CD8-positive, alpha-beta memory T cell (primary cell): ENCODE data around the gene PRDM2. TPM values are rescaled to one million over a fixed set of nuclear protein-coding genes. Genes with fewer than 3 reads are reported as not detected.

Experiments
- CTCF ChIA-PET: fragments of 350-600 bp; sonication (Branson Sonifier 250); formaldehyde crosslinking; loops from one replicate; lab custom pipeline; 2021; ENCODE audit warnings: antibody characterized with exemption; lab: Charles Lee
- POLR2A ChIA-PET: fragments of 350-600 bp; sonication (Branson Sonifier 250); formaldehyde crosslinking; loops from one replicate; lab custom pipeline; 2021; ENCODE audit warnings: antibody characterized with exemption; lab: Charles Lee
- DNase-seq, 5 donors: peaks; one replicate each; pipeline versions ENCODE4 v3.0.0 to v3.0.0-alpha.2; 2020 to 2022; ENCODE audit warnings: mixed read lengths in 1 of 5
- H3K27ac ChIP-seq: one replicate; pipeline ENCODE4 v1.7.0; 2013; ENCODE audit warnings: low read depth, mild to moderate bottlenecking, low read length, moderate library complexity
- H3K27me3 ChIP-seq: 2 replicates; pipeline ENCODE4 v1.7.0; 2013; ENCODE audit warnings: low read length, mild to moderate bottlenecking; ENCODE audit not compliant: insufficient read depth, poor library complexity, severe bottlenecking
- H3K36me3 ChIP-seq: 2 replicates; pipeline ENCODE4 v1.7.0; 2013; ENCODE audit warnings: mild to moderate bottlenecking, low read length, moderate library complexity; ENCODE audit not compliant: insufficient read depth
- H3K4me1 ChIP-seq: 2 replicates; pipeline ENCODE4 v1.7.0; 2013; ENCODE audit warnings: mild to moderate bottlenecking, low read length, moderate library complexity; ENCODE audit not compliant: insufficient read depth
- H3K4me3 ChIP-seq: 2 replicates; pipeline ENCODE4 v1.7.0; 2013; ENCODE audit warnings: mild to moderate bottlenecking, low read length
- H3K9me3 ChIP-seq: 2 replicates; pipeline ENCODE4 v1.7.0; 2013; ENCODE audit warnings: mild to moderate bottlenecking, low read length
- H3K27ac Mint-ChIP-seq, 8 donors: one replicate each; pipeline ENCODE4 v1.8.0; 2020 to 2021; ENCODE audit warnings: mixed read lengths in 8 of 8, mild to moderate bottlenecking in 6 of 8, inconsistent platforms in 3 of 8, moderate library complexity in 3 of 8
- H3K27me3 Mint-ChIP-seq, 2 donors: one replicate each; pipeline ENCODE4 v1.8.0; 2020 to 2021; ENCODE audit warnings: mixed read lengths in 2 of 2, mild to moderate bottlenecking in 1 of 2, moderate library complexity in 1 of 2
- H3K36me3 Mint-ChIP-seq, 3 donors: one replicate each; pipeline ENCODE4 v1.8.0; 2020 to 2021; ENCODE audit warnings: mixed read lengths in 3 of 3, inconsistent platforms in 1 of 3, mild to moderate bottlenecking in 1 of 3
- H3K4me1 Mint-ChIP-seq, 3 donors: one replicate each; pipeline ENCODE4 v1.8.0; 2020 to 2021; ENCODE audit warnings: mixed read lengths in 3 of 3, inconsistent platforms in 1 of 3, mild to moderate bottlenecking in 1 of 3
- H3K4me3 Mint-ChIP-seq, 7 donors: one replicate each; pipeline ENCODE4 v1.8.0; 2020 to 2021; ENCODE audit warnings: mixed read lengths in 7 of 7, mild to moderate bottlenecking in 6 of 7, moderate library complexity in 4 of 7, inconsistent platforms in 2 of 7
- H3K9me3 Mint-ChIP-seq, 5 donors: one replicate each; pipeline ENCODE4 v1.8.0; 2020 to 2022; ENCODE audit warnings: mixed read lengths in 5 of 5, mild to moderate bottlenecking in 3 of 5, moderate library complexity in 2 of 5, inconsistent platforms in 1 of 5
- polyA plus RNA-seq: library from polyadenylated mRNA; unstranded; fragments of 300-500 nt; fragmentation: Illumina TruSeq; gene quantifications from one replicate; pipeline ENCODE4 v1.2.3, GENCODE V29; 2021
- total RNA-seq, 2 experiments: library from RNA; stranded (reverse); gene quantifications; one replicate each; pipeline ENCODE4 v1.2.3, GENCODE V29; 2021

Gene PRDM2
- total and polyA plus RNA-seq, 3 experiments from 2014 or later = 24.4 to 70.1 (median 67.9) TPM

- Mint-ChIP-seq H3K27ac (peak overlapping the region in 1 of 8 donors; percentile 52), H3K27me3 (no peaks in the 10 kb centered on the region), H3K36me3 (peaks cover 4 to 97% (median 38%) of the 10 kb centered on the region in 3 donors), H3K9me3 (no peaks in the 10 kb centered on the region), H3K4me3 (no peak overlapping the region), H3K4me1 (peaks cover 46 to 74% (median 73%) of the 10 kb centered on the region in 3 donors)
- peaks cover 52% of the 10 kb centered on the region for H3K36me3 ChIP-seq
- no peaks in the 10 kb centered on the region for H3K27me3 ChIP-seq
- no peak overlapping the region for H3K27ac ChIP-seq
- CTCF ChIA-PET = interaction anchor here (1.3 kb wide), 1 partner anchor 15 kb away, joined by 3 read pairs; no protein-coding TSS in a partner anchor
- H3K9me3 ChIP-seq = no peaks in the 10 kb centered on the region
- no peaks in the 10 kb centered on the region for H3K4me1 ChIP-seq
- no peak for DNase-seq
- POLR2A ChIA-PET = no interaction called here
- no peak overlapping the region for H3K4me3 ChIP-seq
Measured at GRCh38 chr1:13782634-13783360, 82.8 kb downstream of the PRDM2 start.

- H3K36me3 Mint-ChIP-seq = peaks cover 4 to 97% (median 36%) of the 10 kb centered on the region in 3 donors
- H3K9me3 Mint-ChIP-seq = no peaks in the 10 kb centered on the region
- ChIA-PET CTCF (interaction anchor here (1.3 kb wide), 1 partner anchor 14 kb away, joined by 3 read pairs; no protein-coding TSS in a partner anchor), POLR2A (no interaction called here)
- Histone ChIP-seq H3K27ac (no peak overlapping the region), H3K4me1 (no peaks in the 10 kb centered on the region), H3K4me3 (no peak overlapping the region), H3K27me3 (no peaks in the 10 kb centered on the region), H3K36me3 (peaks cover 47% of the 10 kb centered on the region), H3K9me3 (no peaks in the 10 kb centered on the region)
- DNase-seq = no peak
- no peak overlapping the region for H3K4me3 Mint-ChIP-seq
- H3K4me1 Mint-ChIP-seq = peaks cover 51 to 82% (median 81%) of the 10 kb centered on the region in 3 donors
- H3K27me3 Mint-ChIP-seq = no peaks in the 10 kb centered on the region
- H3K27ac Mint-ChIP-seq = peak overlapping the region in 4 of 8 donors; percentile 17 to 36 (median 21)
Measured at GRCh38 chr1:13783551-13783950, 83.6 kb downstream of the PRDM2 start.

- DNase-seq = no peak
- peaks cover 4 to 96% (median 32%) of the 10 kb centered on the region in 3 donors for H3K36me3 Mint-ChIP-seq
- no peak overlapping the region for H3K4me3 Mint-ChIP-seq
- Histone ChIP-seq H3K27me3 (no peaks in the 10 kb centered on the region), H3K36me3 (peaks cover 38% of the 10 kb centered on the region), H3K4me3 (no peak overlapping the region), H3K4me1 (no peaks in the 10 kb centered on the region), H3K9me3 (no peaks in the 10 kb centered on the region), H3K27ac (no peak overlapping the region)
- POLR2A ChIA-PET = no interaction called here
- no peaks in the 10 kb centered on the region for H3K27me3 Mint-ChIP-seq
- no peaks in the 10 kb centered on the region for H3K9me3 Mint-ChIP-seq
- peaks cover 57 to 90% (median 90%) of the 10 kb centered on the region in 3 donors for H3K4me1 Mint-ChIP-seq
- CTCF ChIA-PET = no interaction called here
- peak overlapping the region in 1 of 8 donors; percentile 48 for H3K27ac Mint-ChIP-seq
Measured at GRCh38 chr1:13784971-13785370, 85.0 kb downstream of the PRDM2 start.

GRCh38 chr1:13786541-13786940 lies 86.6 kb downstream of the PRDM2 start:
- H3K36me3 ChIP-seq = peaks cover 25% of the 10 kb centered on the region
- peak overlapping the region in 1 of 7 donors; percentile 14 for H3K4me3 Mint-ChIP-seq
- H3K36me3 Mint-ChIP-seq = peaks cover 0 to 94% (median 23%) of the 10 kb centered on the region in 3 donors
- no peaks in the 10 kb centered on the region for H3K27me3 ChIP-seq
- H3K27ac Mint-ChIP-seq = peak overlapping the region in 1 of 8 donors; percentile 48
- H3K9me3 ChIP-seq = no peaks in the 10 kb centered on the region
- H3K4me1 Mint-ChIP-seq = peaks cover 66 to 91% (median 89%) of the 10 kb centered on the region in 3 donors
- no peak for DNase-seq
- CTCF ChIA-PET = no interaction called here
- no peaks in the 10 kb centered on the region for H3K27me3 Mint-ChIP-seq
- no peaks in the 10 kb centered on the region for H3K4me1 ChIP-seq
- POLR2A ChIA-PET = no interaction called here
- no peaks in the 10 kb centered on the region for H3K9me3 Mint-ChIP-seq
- no peak overlapping the region for H3K4me3 ChIP-seq
- H3K27ac ChIP-seq = no peak overlapping the region

GRCh38 chr1:13788795-13789194 lies 88.8 kb downstream of the PRDM2 start:
- Mint-ChIP-seq H3K4me1 (peaks cover 59 to 87% (median 85%) of the 10 kb centered on the region in 3 donors), H3K36me3 (peaks cover 0 to 91% (median 22%) of the 10 kb centered on the region in 3 donors), H3K9me3 (no peaks in the 10 kb centered on the region), H3K27ac (peak overlapping the region in 1 of 8 donors; percentile 5), H3K4me3 (no peak overlapping the region), H3K27me3 (no peaks in the 10 kb centered on the region)
- ChIA-PET CTCF (no interaction called here), POLR2A (no interaction called here)
- Histone ChIP-seq H3K4me3 (no peak overlapping the region), H3K9me3 (no peaks in the 10 kb centered on the region), H3K4me1 (no peaks in the 10 kb centered on the region), H3K27me3 (no peaks in the 10 kb centered on the region), H3K27ac (no peak overlapping the region), H3K36me3 (peaks cover 22% of the 10 kb centered on the region)
- no peak for DNase-seq

GRCh38 chr1:13790290-13791030 lies 90.5 kb downstream of the PRDM2 start:
- CTCF ChIA-PET = no interaction called here

GRCh38 chr1:13792419-13792818 lies 92.4 kb downstream of the PRDM2 start:
- Mint-ChIP-seq H3K27me3 (no peaks in the 10 kb centered on the region), H3K4me3 (peak overlapping the region in 1 of 7 donors; percentile 25), H3K9me3 (no peaks in the 10 kb centered on the region), H3K27ac (peak overlapping the region in 2 of 8 donors; percentile 5 to 50), H3K36me3 (peaks cover 0 to 79% (median 22%) of the 10 kb centered on the region in 3 donors), H3K4me1 (peaks cover 67 to 94% (median 93%) of the 10 kb centered on the region in 3 donors)
- Histone ChIP-seq H3K9me3 (no peaks in the 10 kb centered on the region), H3K27me3 (no peaks in the 10 kb centered on the region), H3K36me3 (peaks cover 12% of the 10 kb centered on the region), H3K4me3 (no peak overlapping the region), H3K4me1 (no peaks in the 10 kb centered on the region), H3K27ac (no peak overlapping the region)
- DNase-seq = no peak
- POLR2A ChIA-PET = no interaction called here
- CTCF ChIA-PET = no interaction called here

More at GRCh38 chr1:13790290-13791030, 90.5 kb downstream of the PRDM2 start:
- POLR2A ChIA-PET = no interaction called here
- peaks cover 60 to 87% (median 87%) of the 10 kb centered on the region in 3 donors for H3K4me1 Mint-ChIP-seq
- H3K9me3 ChIP-seq = no peaks in the 10 kb centered on the region
- no peak overlapping the region for H3K27ac ChIP-seq
- no peaks in the 10 kb centered on the region for H3K4me1 ChIP-seq
- H3K27me3 Mint-ChIP-seq = no peaks in the 10 kb centered on the region
- H3K9me3 Mint-ChIP-seq = no peaks in the 10 kb centered on the region
- H3K4me3 Mint-ChIP-seq = peak overlapping the region in 2 of 7 donors; percentile 13 to 38
- peak overlapping the region in 5 of 8 donors; percentile 41 to 82 (median 70) for H3K27ac Mint-ChIP-seq
- no peak overlapping the region for H3K4me3 ChIP-seq
- DNase-seq = peak in 1 of 5 donors; percentile 13
- peaks cover 14% of the 10 kb centered on the region for H3K36me3 ChIP-seq
- peaks cover 0 to 84% (median 24%) of the 10 kb centered on the region in 3 donors for H3K36me3 Mint-ChIP-seq
- H3K27me3 ChIP-seq = no peaks in the 10 kb centered on the region
